ENCODE data around the gene EFCAB6. TPM values are rescaled to one million over a fixed set of nuclear protein-coding genes. Genes with fewer than 3 reads are reported as not detected.

The EFCAB6 gene
- total RNA-seq, 2 experiments from 2014 or later, result 0.13 TPM; not detected in 1

- TF ChIP-seq EZH2phosphoT487 (IDR thresholded peaks at IDR 0.05; ENCODE audit: borderline replicate concordance, low read depth, low read length) (no peak), CTCF (conservative IDR thresholded peaks at IDR 0.05; ENCODE audit: low read length) (no peak)
- H3K4me1 ChIP-seq (ENCODE audit: insufficient read depth, low read length, poor library complexity, severe bottlenecking), result no peaks in the 10 kb centered on the region
- no peaks in the 10 kb centered on the region for H3K36me3 ChIP-seq (ENCODE audit: insufficient read depth, low read length)
- no peaks in the 10 kb centered on the region for H3K9me3 ChIP-seq (ENCODE audit: low read length)
- no peak overlapping the region for H3K4me3 ChIP-seq (ENCODE audit: low read depth, low read length, poor library complexity, severe bottlenecking)
- CTCF ChIA-PET (ENCODE audit: unreplicated experiment), result no interaction called here
- POLR2A ChIA-PET, result interaction anchor here (0.8 kb wide), 1 partner anchor 11 kb away, joined by 3 read pairs; no protein-coding TSS in a partner anchor
- BruUV-seq (replicated peaks), result no TSS peak
- intact Hi-C loops (cut with micrococcal nuclease; ENCODE audit: unreplicated experiment), result no loop called here
- no peaks in the 10 kb centered on the region for H3K79me2 ChIP-seq (ENCODE audit: insufficient read depth, low read depth, low read length)
- H3K27ac ChIP-seq (ENCODE audit: low read depth, low read length, poor library complexity, severe bottlenecking), result no peak overlapping the region
- DNase-seq (ENCODE audit: low spot score), result no peak
- no peak overlapping the region for H2AFZ ChIP-seq (ENCODE audit: low read length)
- no peaks in the 10 kb centered on the region for H3K9me2 ChIP-seq (ENCODE audit: insufficient read depth, low read length)
- H4K20me1 ChIP-seq (ENCODE audit: insufficient read depth, low read length), result no peaks in the 10 kb centered on the region
- H3K4me2 ChIP-seq (ENCODE audit: low read length), result no peak overlapping the region
Observed at GRCh38 chr22:43722444-43722843, 89.7 kb downstream of the EFCAB6 start.

GRCh38 chr22:43720716-43721115, 91.4 kb downstream of the EFCAB6 start:
- ChIA-PET POLR2A (no interaction called here), CTCF (ENCODE audit: unreplicated experiment) (no interaction called here)
- peak; percentile 4 for DNase-seq (ENCODE audit: low spot score)
- Histone ChIP-seq H3K4me2 (ENCODE audit: low read length) (no peak overlapping the region), H3K36me3 (ENCODE audit: insufficient read depth, low read length) (no peaks in the 10 kb centered on the region), H3K4me3 (ENCODE audit: low read depth, low read length, poor library complexity, severe bottlenecking) (no peak overlapping the region), H3K4me1 (ENCODE audit: insufficient read depth, low read length, poor library complexity, severe bottlenecking) (no peaks in the 10 kb centered on the region), H3K27ac (ENCODE audit: low read depth, low read length, poor library complexity, severe bottlenecking) (no peak overlapping the region), H4K20me1 (ENCODE audit: insufficient read depth, low read length) (no peaks in the 10 kb centered on the region), H3K9me3 (ENCODE audit: low read length) (no peaks in the 10 kb centered on the region), H3K79me2 (ENCODE audit: insufficient read depth, low read depth, low read length) (no peaks in the 10 kb centered on the region), H3K9me2 (ENCODE audit: insufficient read depth, low read length) (no peaks in the 10 kb centered on the region), H2AFZ (ENCODE audit: low read length) (no peak overlapping the region)
- intact Hi-C loops (cut with micrococcal nuclease; ENCODE audit: unreplicated experiment), result no loop called here
- TF ChIP-seq CTCF (conservative IDR thresholded peaks at IDR 0.05; ENCODE audit: low read length) (no peak), EZH2phosphoT487 (IDR thresholded peaks at IDR 0.05; ENCODE audit: borderline replicate concordance, low read depth, low read length) (no peak)
- no TSS peak for BruUV-seq (replicated peaks)

GRCh38 chr22:43714104-43714503, 98.0 kb downstream of the EFCAB6 start:
- no peaks in the 10 kb centered on the region for H3K79me2 ChIP-seq (ENCODE audit: insufficient read depth, low read depth, low read length)
- DNase-seq (ENCODE audit: low spot score), result no peak
- H2AFZ ChIP-seq (ENCODE audit: low read length), result no peak overlapping the region
- H3K4me1 ChIP-seq (ENCODE audit: insufficient read depth, low read length, poor library complexity, severe bottlenecking), result no peaks in the 10 kb centered on the region
- TF ChIP-seq CTCF (conservative IDR thresholded peaks at IDR 0.05; ENCODE audit: low read length) (no peak), EZH2phosphoT487 (IDR thresholded peaks at IDR 0.05; ENCODE audit: borderline replicate concordance, low read depth, low read length) (no peak)
- H3K9me2 ChIP-seq (ENCODE audit: insufficient read depth, low read length), result no peaks in the 10 kb centered on the region
- no peak overlapping the region for H3K4me3 ChIP-seq (ENCODE audit: low read depth, low read length, poor library complexity, severe bottlenecking)
- intact Hi-C loops (cut with micrococcal nuclease; ENCODE audit: unreplicated experiment), result no loop called here
- ChIA-PET CTCF (ENCODE audit: unreplicated experiment) (no interaction called here), POLR2A (no interaction called here)
- H3K27ac ChIP-seq (ENCODE audit: low read depth, low read length, poor library complexity, severe bottlenecking), result no peak overlapping the region
- H3K36me3 ChIP-seq (ENCODE audit: insufficient read depth, low read length), result no peaks in the 10 kb centered on the region
- no peaks in the 10 kb centered on the region for H3K9me3 ChIP-seq (ENCODE audit: low read length)
- BruUV-seq (replicated peaks), result no TSS peak
- H3K4me2 ChIP-seq (ENCODE audit: low read length), result no peak overlapping the region
- H4K20me1 ChIP-seq (ENCODE audit: insufficient read depth, low read length), result no peaks in the 10 kb centered on the region
